HepG2 (cell line): ENCODE data around the gene COX4I2. TPM values are rescaled to one million over a fixed set of nuclear protein-coding genes. Genes with fewer than 3 reads are reported as not detected.

Experiments used
- ATM ChIP-seq: fragments of 450-650 bp; IDR thresholded peaks from 2 replicates; pipeline ENCODE4 v1.7.1; 2017; ENCODE audit warnings: mild to moderate bottlenecking, borderline replicate concordance
- CHD4 ChIP-seq: fragments of 200-600 bp; sonication (generic); IDR thresholded peaks from 2 replicates; pipeline ENCODE4 v1.7.0; 2017; ENCODE audit warnings: mild to moderate bottlenecking, low read length, borderline replicate concordance
- CREM ChIP-seq, 2 experiments: sonication (generic) in 1 of 2; formaldehyde crosslinking in 1 of 2; IDR thresholded peaks; 2 replicates each; pipeline versions ENCODE4 v1.4.0 to v1.6.1; 2016 to 2020; ENCODE audit warnings: antibody characterized with exemption in 1 of 2, mild to moderate bottlenecking in 1 of 2, missing genetic modification reagents in 1 of 2
- FOXC1 ChIP-seq: sonication (generic); formaldehyde crosslinking; IDR thresholded peaks from 2 replicates; pipeline ENCODE4 v1.8.0; 2022; ENCODE audit warnings: mild to moderate bottlenecking, missing genetic modification reagents, borderline replicate concordance
- LCORL ChIP-seq, 2 experiments: fragments of 450-650 bp in 1 of 2; sonication (generic) in 1 of 2; formaldehyde crosslinking in 1 of 2; IDR thresholded peaks; 2 replicates each; pipeline versions ENCODE4 v1.5.0 to v1.6.1; 2017 to 2020; ENCODE audit warnings: antibody characterized with exemption in 1 of 2, missing genetic modification reagents in 1 of 2
- MED1 ChIP-seq: sonication (generic); formaldehyde crosslinking; IDR thresholded peaks from 2 replicates; pipeline ENCODE4 v1.4.0; 2020; ENCODE audit warnings: missing genetic modification reagents
- MXD4 ChIP-seq: IDR thresholded peaks from 2 replicates; pipeline ENCODE4 v1.6.1; 2016; ENCODE audit warnings: mild to moderate bottlenecking, missing biosample characterization, missing genetic modification reagents
- MYNN ChIP-seq: sonication (generic); formaldehyde crosslinking; IDR thresholded peaks from 2 replicates; pipeline ENCODE4 v1.4.0; 2020; ENCODE audit warnings: mild to moderate bottlenecking, low read depth, missing genetic modification reagents
- PAF1 ChIP-seq: IDR thresholded peaks from 2 replicates; pipeline ENCODE4 v1.6.1; 2016; ENCODE audit warnings: missing genetic modification reagents, missing compliant biosample characterization
- RARG ChIP-seq: sonication (generic); formaldehyde crosslinking; IDR thresholded peaks from 2 replicates; pipeline ENCODE4 v1.4.0; 2020; ENCODE audit warnings: low read depth, mild to moderate bottlenecking, missing genetic modification reagents
- SALL2 ChIP-seq: sonication (generic); formaldehyde crosslinking; IDR thresholded peaks from 2 replicates; pipeline ENCODE4 v1.8.1; 2023; ENCODE audit warnings: mild to moderate bottlenecking, missing genetic modification reagents, inconsistent platforms
- SMYD3 ChIP-seq: sonication (generic); formaldehyde crosslinking; IDR thresholded peaks from 2 replicates; pipeline ENCODE4 v1.8.1; 2023; ENCODE audit warnings: mild to moderate bottlenecking, missing genetic modification reagents
- TOPORS ChIP-seq: sonication (generic); formaldehyde crosslinking; IDR thresholded peaks from 2 replicates; pipeline ENCODE4 v1.8.0; 2023; ENCODE audit warnings: mild to moderate bottlenecking, missing genetic modification reagents
- ZNF772 ChIP-seq: sonication (generic); formaldehyde crosslinking; IDR thresholded peaks from 2 replicates; pipeline ENCODE4 v1.5.0; 2020; ENCODE audit warnings: mild to moderate bottlenecking, missing genetic modification reagents
- ZNF800 ChIP-seq: sonication (generic); formaldehyde crosslinking; IDR thresholded peaks from 2 replicates; pipeline ENCODE4 v1.4.0; 2020; ENCODE audit warnings: missing genetic modification reagents
- polyA plus RNA-seq, 8 experiments: library from polyadenylated mRNA; depleted of rRNA in 3 of 8; stranded (reverse) in 7 of 8; unstranded in 1 of 8; fragments of >200 nt; fragmentation: Illumina TruSeq in 4 of 8; extraction: Trizol in 4 of 8; gene quantifications; 2 replicates each; pipeline versions ENCODE4 v1.2.1 to v1.2.3, GENCODE V29; 2011 to 2016; ENCODE audit warnings: low read depth in 4 of 8, missing spikeins in 1 of 8, mixed read lengths in 1 of 8; ENCODE audit not compliant: insufficient read depth in 1 of 8
- total RNA-seq, 5 experiments: library from RNA; depleted of rRNA; stranded (reverse); fragments of >200 nt; fragmentation: Illumina TruSeq; extraction: Trizol; gene quantifications; 2 replicates each; pipeline ENCODE4 v1.2.3, GENCODE V29; 2016; ENCODE audit warnings: low read depth in 1 of 5
- TF ChIP-seq, protein P1 (sequence below): sonication (generic); formaldehyde crosslinking; IDR thresholded peaks from 2 replicates; pipeline ENCODE4 v1.5.1; 2020; ENCODE audit warnings: mild to moderate bottlenecking, missing genetic modification reagents, moderate library complexity
- TF ChIP-seq, protein P2 (sequence below): sonication (generic); formaldehyde crosslinking; IDR thresholded peaks from 2 replicates; pipeline ENCODE4 v1.4.0; 2020; ENCODE audit warnings: missing genetic modification reagents, borderline replicate concordance
- TF ChIP-seq, protein P3 (sequence below): sonication (generic); formaldehyde crosslinking; IDR thresholded peaks from 2 replicates; pipeline ENCODE4 v1.5.0; 2020; ENCODE audit warnings: missing genetic modification reagents, mild to moderate bottlenecking, borderline replicate concordance

COX4I2 gene
- total and polyA plus RNA-seq, 2 of the 13 experiments (the other 11 are each of a cell fraction or from before 2014, with no cell fraction given): 1.1 TPM; not detected in 1

- TF ChIP-seq, protein P1, sequence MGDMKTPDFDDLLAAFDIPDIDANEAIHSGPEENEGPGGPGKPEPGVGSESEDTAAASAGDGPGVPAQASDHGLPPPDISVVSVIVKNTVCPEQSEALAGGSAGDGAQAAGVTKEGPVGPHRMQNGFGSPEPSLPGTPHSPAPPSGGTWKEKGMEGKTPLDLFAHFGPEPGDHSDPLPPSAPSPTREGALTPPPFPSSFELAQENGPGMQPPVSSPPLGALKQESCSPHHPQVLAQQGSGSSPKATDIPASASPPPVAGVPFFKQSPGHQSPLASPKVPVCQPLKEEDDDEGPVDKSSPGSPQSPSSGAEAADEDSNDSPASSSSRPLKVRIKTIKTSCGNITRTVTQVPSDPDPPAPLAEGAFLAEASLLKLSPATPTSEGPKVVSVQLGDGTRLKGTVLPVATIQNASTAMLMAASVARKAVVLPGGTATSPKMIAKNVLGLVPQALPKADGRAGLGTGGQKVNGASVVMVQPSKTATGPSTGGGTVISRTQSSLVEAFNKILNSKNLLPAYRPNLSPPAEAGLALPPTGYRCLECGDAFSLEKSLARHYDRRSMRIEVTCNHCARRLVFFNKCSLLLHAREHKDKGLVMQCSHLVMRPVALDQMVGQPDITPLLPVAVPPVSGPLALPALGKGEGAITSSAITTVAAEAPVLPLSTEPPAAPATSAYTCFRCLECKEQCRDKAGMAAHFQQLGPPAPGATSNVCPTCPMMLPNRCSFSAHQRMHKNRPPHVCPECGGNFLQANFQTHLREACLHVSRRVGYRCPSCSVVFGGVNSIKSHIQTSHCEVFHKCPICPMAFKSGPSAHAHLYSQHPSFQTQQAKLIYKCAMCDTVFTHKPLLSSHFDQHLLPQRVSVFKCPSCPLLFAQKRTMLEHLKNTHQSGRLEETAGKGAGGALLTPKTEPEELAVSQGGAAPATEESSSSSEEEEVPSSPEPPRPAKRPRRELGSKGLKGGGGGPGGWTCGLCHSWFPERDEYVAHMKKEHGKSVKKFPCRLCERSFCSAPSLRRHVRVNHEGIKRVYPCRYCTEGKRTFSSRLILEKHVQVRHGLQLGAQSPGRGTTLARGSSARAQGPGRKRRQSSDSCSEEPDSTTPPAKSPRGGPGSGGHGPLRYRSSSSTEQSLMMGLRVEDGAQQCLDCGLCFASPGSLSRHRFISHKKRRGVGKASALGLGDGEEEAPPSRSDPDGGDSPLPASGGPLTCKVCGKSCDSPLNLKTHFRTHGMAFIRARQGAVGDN (CRISPR knock-in tag): peak; percentile 93
- TF ChIP-seq FOXC1 (CRISPR knock-in tag) (no peak; the same call in 1 of the 2 replicates), ZNF800 (CRISPR knock-in tag) (peak; percentile 95), LCORL (IDR thresholded peaks at IDR 0.05) (no peak), LCORL (CRISPR knock-in tag; IDR thresholded peaks at IDR 0.05) (peak; percentile 74), SMYD3 (CRISPR knock-in tag) (peak; percentile 99), RARG (CRISPR knock-in tag) (peak; percentile 96), CHD4 (no peak), MXD4 (CRISPR knock-in tag) (peak; percentile 93), TOPORS (peak; percentile 82), CREM (IDR thresholded peaks at IDR 0.05) (peak; percentile 53; the same call in 1 of the 2 replicates), CREM (CRISPR knock-in tag; IDR thresholded peaks at IDR 0.05) (0 out of 2 replicates have a peak, but pooled peaks have one; percentile 7), ZNF772 (CRISPR knock-in tag) (0 out of 2 replicates have a peak, but pooled peaks have one; percentile 40), MED1 (CRISPR knock-in tag) (peak; percentile 98), MYNN (peak; percentile 47), SALL2 (CRISPR knock-in tag) (peak; percentile 96), PAF1 (CRISPR knock-in tag) (peak; percentile 97), ATM (no peak)
- TF ChIP-seq, protein P2, sequence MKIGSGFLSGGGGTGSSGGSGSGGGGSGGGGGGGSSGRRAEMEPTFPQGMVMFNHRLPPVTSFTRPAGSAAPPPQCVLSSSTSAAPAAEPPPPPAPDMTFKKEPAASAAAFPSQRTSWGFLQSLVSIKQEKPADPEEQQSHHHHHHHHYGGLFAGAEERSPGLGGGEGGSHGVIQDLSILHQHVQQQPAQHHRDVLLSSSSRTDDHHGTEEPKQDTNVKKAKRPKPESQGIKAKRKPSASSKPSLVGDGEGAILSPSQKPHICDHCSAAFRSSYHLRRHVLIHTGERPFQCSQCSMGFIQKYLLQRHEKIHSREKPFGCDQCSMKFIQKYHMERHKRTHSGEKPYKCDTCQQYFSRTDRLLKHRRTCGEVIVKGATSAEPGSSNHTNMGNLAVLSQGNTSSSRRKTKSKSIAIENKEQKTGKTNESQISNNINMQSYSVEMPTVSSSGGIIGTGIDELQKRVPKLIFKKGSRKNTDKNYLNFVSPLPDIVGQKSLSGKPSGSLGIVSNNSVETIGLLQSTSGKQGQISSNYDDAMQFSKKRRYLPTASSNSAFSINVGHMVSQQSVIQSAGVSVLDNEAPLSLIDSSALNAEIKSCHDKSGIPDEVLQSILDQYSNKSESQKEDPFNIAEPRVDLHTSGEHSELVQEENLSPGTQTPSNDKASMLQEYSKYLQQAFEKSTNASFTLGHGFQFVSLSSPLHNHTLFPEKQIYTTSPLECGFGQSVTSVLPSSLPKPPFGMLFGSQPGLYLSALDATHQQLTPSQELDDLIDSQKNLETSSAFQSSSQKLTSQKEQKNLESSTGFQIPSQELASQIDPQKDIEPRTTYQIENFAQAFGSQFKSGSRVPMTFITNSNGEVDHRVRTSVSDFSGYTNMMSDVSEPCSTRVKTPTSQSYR: peak; percentile 8; the same call in 1 of the 2 replicates
- TF ChIP-seq, protein P3, sequence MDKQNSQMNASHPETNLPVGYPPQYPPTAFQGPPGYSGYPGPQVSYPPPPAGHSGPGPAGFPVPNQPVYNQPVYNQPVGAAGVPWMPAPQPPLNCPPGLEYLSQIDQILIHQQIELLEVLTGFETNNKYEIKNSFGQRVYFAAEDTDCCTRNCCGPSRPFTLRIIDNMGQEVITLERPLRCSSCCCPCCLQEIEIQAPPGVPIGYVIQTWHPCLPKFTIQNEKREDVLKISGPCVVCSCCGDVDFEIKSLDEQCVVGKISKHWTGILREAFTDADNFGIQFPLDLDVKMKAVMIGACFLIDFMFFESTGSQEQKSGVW: peak; percentile 83
Measured at GRCh38 chr20:31605031-31605901, 32.4 kb upstream of the COX4I2 start, which contains the start of gene ID1 (continued).
